A204.1 (cell line): ENCODE measurements around the gene DLX1.
A peak's percentile ranks its signal among the peaks of the same experiment; 100 is the strongest.
"Not testable (repeated sequence)": the region's sequence is repeated elsewhere in the genome, so short reads cannot be mapped to it uniquely, and the experiment has no call there.

ENCODE experiments used
- FAIRE-seq: peaks from 2 replicates; lab custom pipeline; 2012; peaks lifted over from hg19 to GRCh38; lab: Jason Lieb, UNC

Gene DLX1

GRCh38 chr2:172098650-172099471 is 13.6 kb downstream of the DLX1 start:
- FAIRE-seq, result no peak

- FAIRE-seq, result no peak
These were observed 14.3 kb downstream of the DLX1 start for GRCh38 chr2:172099472-172100079.

- FAIRE-seq, result no peak
These were observed 15.0 kb downstream of the DLX1 start for GRCh38 chr2:172100080-172100934.

GRCh38 chr2:172100935-172101820 is 15.9 kb downstream of the DLX1 start:
- no peak for FAIRE-seq

- no peak for FAIRE-seq
These were observed 16.6 kb downstream of the DLX1 start for GRCh38 chr2:172101821-172102390.

GRCh38 chr2:172102391-172103359 is 17.4 kb downstream of the DLX1 start, which contains the start of gene DLX2:
DLX2 (minus strand) TSS chr2:172102900; CDS start chr2:172102538, 362 bp downstream.
- no peak for FAIRE-seq

GRCh38 chr2:172103471-172104272 is 18.4 kb downstream of the DLX1 start:
- peak; percentile 91 for FAIRE-seq

- FAIRE-seq, result no peak
These were observed 20.3 kb downstream of the DLX1 start for GRCh38 chr2:172105471-172106107.

- no peak for FAIRE-seq
These were observed 21.0 kb downstream of the DLX1 start for GRCh38 chr2:172106108-172106961.

- no peak for FAIRE-seq
These were observed 22.6 kb downstream of the DLX1 start for GRCh38 chr2:172107690-172108586.

GRCh38 chr2:172108587-172108930 is 23.3 kb downstream of the DLX1 start:
- no peak for FAIRE-seq

GRCh38 chr2:172109256-172109987 is 24.1 kb downstream of the DLX1 start:
- no peak for FAIRE-seq

GRCh38 chr2:172109988-172110811 is 24.9 kb downstream of the DLX1 start:
- no peak for FAIRE-seq

- peak; percentile 82 for FAIRE-seq
These were observed 28.3 kb downstream of the DLX1 start for GRCh38 chr2:172113617-172114016.

GRCh38 chr2:172114176-172114575 is 28.9 kb downstream of the DLX1 start:
- not testable (repeated sequence) for FAIRE-seq
